ENCODE measurements around the gene NKX3-2. TPM values are rescaled to one million over a fixed set of nuclear protein-coding genes. Genes with fewer than 3 reads are reported as not detected.

Gene NKX3-2
- total RNA-seq, 1 experiment from 2014 or later = 1.2 TPM

DNA sequence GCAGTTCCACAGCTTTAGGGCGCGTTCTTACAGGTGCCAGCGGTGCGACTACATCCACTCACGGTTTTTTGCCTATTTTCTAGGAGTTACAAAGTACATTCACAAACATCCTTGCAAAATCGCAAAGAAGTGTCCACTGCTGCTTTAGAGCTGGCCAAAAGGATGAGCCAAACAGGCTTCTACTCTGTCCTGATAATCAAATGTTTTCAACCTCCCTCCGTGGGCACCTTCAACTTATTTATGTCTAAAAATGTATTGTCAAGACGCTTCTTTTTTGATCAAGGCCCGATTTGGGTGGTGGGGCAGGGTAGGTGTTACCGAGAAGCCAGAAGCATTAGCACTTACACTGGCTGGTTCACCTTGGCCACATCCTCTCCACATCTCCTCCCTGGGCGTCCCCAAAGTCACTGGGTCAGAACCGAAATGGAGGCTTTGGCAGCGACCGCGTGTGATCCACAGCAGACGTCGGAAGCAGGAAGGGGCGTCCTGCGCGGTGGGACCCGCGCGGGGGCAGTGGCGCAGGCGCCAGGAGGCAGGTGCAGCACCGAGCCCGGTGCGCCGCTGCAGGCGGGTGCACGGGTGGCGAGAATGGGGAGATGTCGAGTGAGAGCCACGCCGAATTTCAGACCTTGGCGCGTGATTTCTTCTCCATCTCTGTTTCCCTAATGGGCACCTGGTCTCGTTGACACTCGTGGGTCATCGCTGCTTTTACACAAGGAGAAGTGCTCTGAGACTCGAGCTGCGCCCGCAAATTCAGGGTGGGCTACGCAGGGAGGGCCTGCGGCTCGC is 16.9 kb downstream of the NKX3-2 start:
- CTCF ChIA-PET = no interaction called here
- POLR2A ChIA-PET = no interaction called here
- Histone ChIP-seq H3K4me1 (ENCODE audit: control insufficient read depth, insufficient read depth, low read length) (no peaks in the 10 kb centered on the region), H3K4me3 (ENCODE audit: low read depth in 2 of 2, low read length in 2 of 2) (no peak overlapping the region), H3K36me3 (ENCODE audit: control insufficient read depth, insufficient read depth, low read length) (no peaks in the 10 kb centered on the region), H3K27me3 (ENCODE audit: control insufficient read depth, insufficient read depth, low read length) (no peaks in the 10 kb centered on the region), H3K9me3 (ENCODE audit: control insufficient read depth, insufficient read depth, low read depth, low read length) (no peaks in the 10 kb centered on the region), H3K27ac (ENCODE audit: low read length) (no peak overlapping the region)
- BruUV-seq (replicated peaks) = no TSS peak
- no peak for DNase-seq (ENCODE audit: low read depth, low spot score)
- no peak for ATAC-seq
- in situ Hi-C loops (cut with HindIII; ENCODE audit: low pct_unique_long_range_greater_than_20kb, low sequenced_read_pairs) (no loop called here), intact Hi-C loops (cut with micrococcal nuclease; ENCODE audit: unreplicated experiment) (no loop called here)
- TF ChIP-seq POLR2AphosphoS5 (IDR thresholded peaks at IDR 0.05; ENCODE audit: low read depth, low read length) (no peak), SIN3A (IDR thresholded peaks at IDR 0.05; ENCODE audit: borderline replicate concordance, insufficient read depth, low read depth, low read length) (no peak), TCF7L2 (IDR thresholded peaks at IDR 0.05; ENCODE audit: low read depth, low read length) (no peak), CTCF (IDR thresholded peaks at IDR 0.05) (no peak)
- TF ChIP-seq, protein P1, sequence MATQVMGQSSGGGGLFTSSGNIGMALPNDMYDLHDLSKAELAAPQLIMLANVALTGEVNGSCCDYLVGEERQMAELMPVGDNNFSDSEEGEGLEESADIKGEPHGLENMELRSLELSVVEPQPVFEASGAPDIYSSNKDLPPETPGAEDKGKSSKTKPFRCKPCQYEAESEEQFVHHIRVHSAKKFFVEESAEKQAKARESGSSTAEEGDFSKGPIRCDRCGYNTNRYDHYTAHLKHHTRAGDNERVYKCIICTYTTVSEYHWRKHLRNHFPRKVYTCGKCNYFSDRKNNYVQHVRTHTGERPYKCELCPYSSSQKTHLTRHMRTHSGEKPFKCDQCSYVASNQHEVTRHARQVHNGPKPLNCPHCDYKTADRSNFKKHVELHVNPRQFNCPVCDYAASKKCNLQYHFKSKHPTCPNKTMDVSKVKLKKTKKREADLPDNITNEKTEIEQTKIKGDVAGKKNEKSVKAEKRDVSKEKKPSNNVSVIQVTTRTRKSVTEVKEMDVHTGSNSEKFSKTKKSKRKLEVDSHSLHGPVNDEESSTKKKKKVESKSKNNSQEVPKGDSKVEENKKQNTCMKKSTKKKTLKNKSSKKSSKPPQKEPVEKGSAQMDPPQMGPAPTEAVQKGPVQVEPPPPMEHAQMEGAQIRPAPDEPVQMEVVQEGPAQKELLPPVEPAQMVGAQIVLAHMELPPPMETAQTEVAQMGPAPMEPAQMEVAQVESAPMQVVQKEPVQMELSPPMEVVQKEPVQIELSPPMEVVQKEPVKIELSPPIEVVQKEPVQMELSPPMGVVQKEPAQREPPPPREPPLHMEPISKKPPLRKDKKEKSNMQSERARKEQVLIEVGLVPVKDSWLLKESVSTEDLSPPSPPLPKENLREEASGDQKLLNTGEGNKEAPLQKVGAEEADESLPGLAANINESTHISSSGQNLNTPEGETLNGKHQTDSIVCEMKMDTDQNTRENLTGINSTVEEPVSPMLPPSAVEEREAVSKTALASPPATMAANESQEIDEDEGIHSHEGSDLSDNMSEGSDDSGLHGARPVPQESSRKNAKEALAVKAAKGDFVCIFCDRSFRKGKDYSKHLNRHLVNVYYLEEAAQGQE (IDR thresholded peaks at IDR 0.05; ENCODE audit: insufficient read depth in 1 of 2, low read depth in 2 of 2, low read length in 1 of 2) = no peak

- intact Hi-C loops (cut with micrococcal nuclease; ENCODE audit: unreplicated experiment) (no loop called here), in situ Hi-C loops (cut with HindIII; ENCODE audit: low pct_unique_long_range_greater_than_20kb, low sequenced_read_pairs) (no loop called here)
- Histone ChIP-seq H3K27ac (ENCODE audit: low read length) (no peak overlapping the region), H3K4me3 (ENCODE audit: low read depth in 2 of 2, low read length in 2 of 2) (no peak overlapping the region), H3K36me3 (ENCODE audit: control insufficient read depth, insufficient read depth, low read length) (no peaks in the 10 kb centered on the region), H3K9me3 (ENCODE audit: control insufficient read depth, insufficient read depth, low read depth, low read length) (no peaks in the 10 kb centered on the region), H3K27me3 (ENCODE audit: control insufficient read depth, insufficient read depth, low read length) (no peaks in the 10 kb centered on the region), H3K4me1 (ENCODE audit: control insufficient read depth, insufficient read depth, low read length) (no peaks in the 10 kb centered on the region)
- BruUV-seq (replicated peaks) = no TSS peak
- TF ChIP-seq CTCF (IDR thresholded peaks at IDR 0.05) (no peak), SIN3A (IDR thresholded peaks at IDR 0.05; ENCODE audit: borderline replicate concordance, insufficient read depth, low read depth, low read length) (no peak), TCF7L2 (IDR thresholded peaks at IDR 0.05; ENCODE audit: low read depth, low read length) (no peak), POLR2AphosphoS5 (IDR thresholded peaks at IDR 0.05; ENCODE audit: low read depth, low read length) (no peak)
- TF ChIP-seq, protein P1 (IDR thresholded peaks at IDR 0.05; ENCODE audit: insufficient read depth in 1 of 2, low read depth in 2 of 2, low read length in 1 of 2) = no peak
- ChIA-PET POLR2A (interaction anchor here (0.6 kb wide), 1 partner anchor 43 kb away, joined by 3 read pairs; no protein-coding TSS in a partner anchor), CTCF (no interaction called here)
- ATAC-seq = no peak
- no peak for DNase-seq (ENCODE audit: low read depth, low spot score)
Measured at GRCh38 chr4:13526658-13527057, 17.6 kb downstream of the NKX3-2 start.
